Measurements from ENCODE around the gene GPBP1.
"Not testable (repeated sequence)": the region's sequence is repeated elsewhere in the genome, so short reads cannot be mapped to it uniquely, and the experiment has no call there.

GPBP1 gene

DNA sequence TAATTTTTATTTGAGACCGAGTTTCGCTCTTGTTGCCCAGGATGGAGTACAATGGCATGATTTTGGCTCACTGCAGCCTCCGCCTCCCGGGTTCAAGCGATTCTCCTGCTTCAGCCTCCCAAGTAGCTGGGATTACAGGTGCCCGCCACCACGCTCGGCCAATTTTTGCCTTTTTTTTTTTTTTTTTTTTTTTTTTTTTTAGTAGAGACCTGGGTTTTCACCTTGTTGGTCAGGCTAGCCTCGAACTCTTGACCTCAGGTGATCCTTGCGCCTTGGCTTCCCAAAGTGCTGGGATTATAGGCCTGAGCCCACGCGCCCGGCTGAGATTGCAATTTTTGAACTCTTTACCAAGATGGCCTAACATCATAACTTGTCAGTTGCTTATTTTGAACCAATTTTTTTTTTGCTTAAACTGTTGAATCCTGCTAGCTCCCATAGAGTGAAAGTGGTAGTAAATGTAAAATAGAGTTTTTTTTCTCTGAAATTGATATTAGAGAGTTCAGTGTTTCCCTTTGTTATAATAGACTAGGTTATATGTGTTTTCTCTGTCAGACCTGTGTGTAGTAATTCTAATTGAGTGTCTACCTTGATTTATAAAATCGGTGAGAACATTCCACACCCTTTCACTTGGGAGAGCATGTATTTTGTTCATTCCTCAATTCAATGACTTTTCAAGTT lies 3.8 kb downstream of the GPBP1 start:
- no peak for DNase-seq

DNA sequence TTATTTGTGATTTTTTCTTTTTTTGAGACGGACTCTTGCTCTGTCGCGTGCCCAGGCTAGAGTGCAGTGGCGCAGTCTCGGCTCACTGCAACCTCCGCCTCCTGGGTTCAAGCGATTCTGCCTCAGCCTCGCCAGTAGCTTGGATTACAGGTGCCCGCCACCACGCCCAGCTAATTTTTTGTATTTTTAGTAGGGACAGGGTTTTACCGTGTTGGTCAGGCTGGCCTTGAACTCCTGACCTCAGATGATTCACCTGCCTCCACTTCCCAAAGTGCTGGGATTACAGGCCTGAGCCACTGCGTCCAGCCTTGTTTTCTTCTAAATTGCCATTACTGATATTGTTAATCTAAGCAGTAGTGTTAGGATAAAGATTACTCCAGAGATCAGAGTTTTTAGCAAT lies 4.4 kb downstream of the GPBP1 start:
- DNase-seq, result not testable (repeated sequence)

DNA sequence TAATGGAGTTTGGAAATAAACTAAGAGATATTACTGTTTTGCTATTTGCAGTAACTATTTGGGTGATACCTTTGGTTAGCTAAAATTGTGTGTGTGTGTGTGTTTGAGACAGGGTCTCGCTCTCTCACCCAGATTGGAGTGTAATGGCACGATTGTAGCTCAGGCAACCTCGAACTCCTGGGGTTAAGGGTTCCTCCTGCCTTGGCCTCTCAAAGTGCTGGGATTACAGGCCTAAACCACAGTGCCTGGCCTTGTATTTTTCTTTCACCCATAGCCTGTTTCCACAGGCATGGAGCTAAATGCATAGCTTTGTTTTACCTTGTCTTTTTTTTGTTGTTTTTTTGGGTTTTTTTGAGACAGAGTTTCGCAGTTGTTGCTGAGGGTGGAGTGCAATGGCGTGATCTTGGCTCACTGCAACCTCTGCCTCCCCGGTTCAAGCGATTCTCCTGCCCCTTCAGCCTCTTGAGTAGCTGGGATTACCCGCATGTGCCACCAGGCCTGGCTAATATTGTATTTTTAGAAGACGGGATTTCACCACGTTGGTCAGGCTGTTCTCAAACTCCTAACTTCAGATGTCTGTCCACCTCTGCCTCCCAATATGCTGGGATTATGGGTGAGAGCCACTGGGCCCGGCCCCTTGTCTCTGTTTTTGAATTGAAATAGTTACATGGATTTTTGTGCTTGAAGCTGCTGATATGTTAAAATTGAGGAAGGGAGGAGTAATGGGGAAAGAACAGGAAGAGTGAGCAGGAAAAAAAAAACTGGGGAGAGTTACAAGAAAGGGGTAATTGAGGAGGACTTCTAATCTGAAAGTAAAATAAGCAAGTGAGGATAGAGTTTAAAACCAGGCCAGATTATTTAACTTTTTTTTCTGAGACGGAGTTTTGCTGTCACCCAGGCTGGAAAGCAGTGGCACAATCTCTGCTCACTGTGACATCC lies 5.7 kb downstream of the GPBP1 start:
- no peak for DNase-seq

- no peak for DNase-seq
Observed at GRCh38 chr5:57181154-57181553, 7.3 kb downstream of the GPBP1 start.

DNA sequence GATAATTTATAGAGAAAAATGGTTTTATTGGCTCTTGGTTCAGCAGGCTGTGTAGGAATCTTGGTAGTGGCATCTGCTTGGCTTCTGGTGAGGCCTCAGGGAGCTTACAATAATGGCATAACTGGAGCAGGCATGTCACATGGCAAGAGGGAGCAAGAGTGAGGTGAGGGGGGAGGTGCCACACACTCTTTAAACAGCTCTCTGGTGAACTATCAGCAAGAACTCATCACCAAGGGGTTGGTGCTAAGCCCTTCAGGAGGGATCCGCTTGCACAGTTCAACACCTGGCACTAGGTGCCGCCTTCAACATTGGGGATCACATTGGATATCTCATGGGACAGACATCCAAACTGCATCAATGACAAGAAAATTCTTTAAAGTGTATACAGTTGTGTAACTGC lies 10.5 kb downstream of the GPBP1 start:
- no peak for DNase-seq

- no peak for DNase-seq
Observed at GRCh38 chr5:57185313-57185712, 11.5 kb downstream of the GPBP1 start.

DNA sequence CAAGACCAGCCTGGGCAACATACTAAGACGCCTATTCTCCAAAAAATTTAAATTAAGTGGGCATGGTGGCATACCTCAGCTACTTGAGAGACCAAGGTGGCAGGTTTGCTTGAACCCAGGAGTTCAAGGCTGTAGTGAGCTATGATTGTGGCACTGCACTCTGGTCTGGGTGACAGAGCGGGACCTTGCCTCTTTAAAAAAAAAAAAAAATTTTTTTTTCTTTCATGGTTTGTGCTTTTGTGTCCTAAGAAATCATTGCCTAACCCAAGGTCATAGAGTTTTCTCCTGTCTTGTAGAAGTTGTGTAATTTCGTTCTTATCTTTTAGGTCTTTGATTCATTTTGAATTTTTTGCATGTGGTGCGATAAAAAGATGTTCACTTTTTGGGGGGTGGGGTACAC lies 12.3 kb downstream of the GPBP1 start:
- no peak for DNase-seq

DNA sequence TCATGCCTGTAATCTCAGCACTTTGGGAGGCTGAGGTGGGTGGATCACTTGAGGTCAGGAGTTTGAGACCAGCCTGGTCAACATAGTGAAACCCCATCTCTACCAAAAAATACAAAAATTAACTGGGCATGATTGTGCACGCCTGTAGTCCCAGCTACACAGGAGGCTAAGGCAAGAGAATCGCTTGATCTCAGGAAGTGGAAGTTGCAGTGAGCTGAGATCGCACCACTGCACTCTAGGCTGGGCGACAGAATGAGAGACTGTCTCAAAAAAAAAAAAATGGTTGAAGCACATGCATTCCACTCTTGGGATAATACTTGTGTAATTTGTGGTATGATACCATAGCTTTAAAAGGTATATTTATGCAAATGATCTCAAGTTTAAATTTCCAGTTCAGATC lies 14.1 kb downstream of the GPBP1 start:
- DNase-seq, result not testable (repeated sequence)

DNA sequence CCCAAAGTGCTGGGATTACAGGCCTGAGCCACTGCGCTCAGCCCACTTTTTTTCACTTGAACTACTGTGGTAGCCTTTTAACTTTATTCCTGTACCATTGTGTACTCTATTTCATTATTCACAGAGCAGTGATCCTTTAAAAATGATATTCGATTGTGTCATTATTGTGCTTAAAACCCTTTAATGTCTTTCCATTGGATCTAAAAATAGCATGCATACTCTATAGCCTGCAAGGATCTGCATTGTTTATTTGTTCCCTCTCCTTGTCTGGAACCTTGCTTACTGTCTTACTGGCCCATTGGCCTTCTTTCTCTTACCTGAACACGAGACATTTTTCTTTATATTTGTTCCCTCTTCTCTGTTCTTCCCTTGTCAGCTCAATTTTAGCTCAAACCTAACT lies 15.7 kb downstream of the GPBP1 start:
- no peak for DNase-seq

DNA sequence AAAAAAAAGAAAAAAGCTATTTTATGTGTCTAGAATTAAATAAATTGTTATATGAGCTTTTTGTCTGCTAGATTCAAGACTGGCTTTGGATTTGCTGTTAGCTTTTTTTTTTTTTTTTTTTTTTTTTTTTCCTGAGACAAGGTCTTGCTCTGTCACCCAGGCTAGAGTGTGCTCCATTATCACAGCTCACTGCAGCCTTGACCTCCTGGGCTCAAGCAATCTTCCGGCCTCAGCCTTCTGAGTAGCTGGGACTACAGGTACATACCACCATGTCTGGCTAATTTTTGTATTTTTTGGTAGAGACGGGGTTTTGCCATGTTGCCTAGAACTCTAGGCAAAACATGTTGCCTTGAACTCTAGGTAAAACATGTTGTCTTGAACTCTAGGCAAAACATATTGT lies 16.7 kb downstream of the GPBP1 start:
- DNase-seq, result no peak

DNA sequence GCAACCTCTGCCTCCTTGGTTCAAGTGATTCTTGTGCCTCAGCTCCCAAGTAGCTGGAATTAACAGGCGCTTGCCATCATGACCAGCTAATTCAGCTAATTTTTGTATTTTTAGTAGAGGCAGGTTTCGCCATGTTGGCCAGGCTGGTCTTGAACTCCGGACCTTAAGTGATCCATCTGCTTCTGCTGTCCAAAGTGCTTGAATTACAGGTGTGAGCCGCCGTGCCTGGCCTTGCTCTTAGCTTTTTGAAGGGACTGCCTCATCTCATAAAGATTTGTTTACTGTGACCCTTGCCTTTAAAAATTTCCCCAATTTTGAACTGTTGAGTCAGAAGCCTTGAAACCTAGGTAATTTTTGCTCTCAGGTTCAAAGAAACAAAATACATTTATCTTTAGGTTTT lies 17.3 kb downstream of the GPBP1 start:
- DNase-seq, result no peak

GRCh38 chr5:57191986-57192385 lies 18.1 kb downstream of the GPBP1 start:
- DNase-seq, result no peak

- DNase-seq, result not testable (repeated sequence)
Observed at GRCh38 chr5:57192832-57193231, 19.0 kb downstream of the GPBP1 start.

DNA sequence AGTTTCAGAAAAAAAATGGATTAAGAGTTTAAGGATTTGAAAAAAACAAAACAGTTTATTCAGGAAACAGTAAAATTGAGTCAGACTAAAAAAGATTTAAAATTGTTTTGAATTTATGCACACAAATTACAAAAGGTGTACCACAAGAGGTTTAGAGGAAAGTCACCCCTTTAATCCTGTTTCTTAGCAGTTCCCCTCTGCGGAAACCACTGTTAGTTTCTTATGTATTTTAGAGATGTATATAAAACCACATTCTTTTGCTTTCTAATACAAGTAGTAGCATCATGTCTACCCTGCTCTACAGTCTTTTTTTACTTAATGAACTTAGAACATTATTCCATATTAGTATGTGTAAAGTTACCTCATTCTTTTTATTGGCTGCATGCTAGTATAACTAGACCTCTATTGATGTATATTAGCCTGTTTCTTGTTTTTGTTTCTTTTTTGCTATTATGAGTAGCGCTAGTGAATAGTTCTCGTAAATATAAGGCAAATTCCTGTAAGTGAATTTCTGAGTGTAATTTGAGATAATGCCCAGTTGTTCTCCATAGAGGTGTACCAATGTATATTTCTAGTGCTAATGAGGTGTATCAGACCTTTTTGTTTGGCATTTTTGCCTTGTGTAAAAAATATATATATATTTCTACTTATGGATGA lies 20.0 kb downstream of the GPBP1 start:
- DNase-seq, result no peak

DNA sequence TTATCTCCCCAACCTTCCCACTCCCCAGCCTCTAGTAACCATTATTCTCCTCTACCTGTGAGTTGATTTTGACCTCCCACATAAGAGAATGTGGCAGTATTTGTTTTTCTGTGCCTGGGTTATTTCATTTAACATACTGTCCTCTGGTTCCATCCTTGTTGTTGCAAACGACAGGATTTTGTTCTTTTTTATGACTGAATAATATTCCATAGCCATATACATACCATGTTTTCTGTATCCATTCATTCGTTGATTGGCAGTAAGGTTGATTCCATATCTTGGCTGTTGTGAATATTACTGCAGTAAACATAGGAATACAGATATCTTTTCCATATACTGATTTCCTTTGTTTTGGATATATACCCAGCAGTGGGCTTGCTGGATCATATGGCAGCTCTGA lies 20.8 kb downstream of the GPBP1 start:
- no peak for DNase-seq

GRCh38 chr5:57195060-57195459 lies 21.2 kb downstream of the GPBP1 start:
- DNase-seq, result no peak

- DNase-seq, result no peak
Observed at GRCh38 chr5:57199866-57200265, 26.0 kb downstream of the GPBP1 start.

DNA sequence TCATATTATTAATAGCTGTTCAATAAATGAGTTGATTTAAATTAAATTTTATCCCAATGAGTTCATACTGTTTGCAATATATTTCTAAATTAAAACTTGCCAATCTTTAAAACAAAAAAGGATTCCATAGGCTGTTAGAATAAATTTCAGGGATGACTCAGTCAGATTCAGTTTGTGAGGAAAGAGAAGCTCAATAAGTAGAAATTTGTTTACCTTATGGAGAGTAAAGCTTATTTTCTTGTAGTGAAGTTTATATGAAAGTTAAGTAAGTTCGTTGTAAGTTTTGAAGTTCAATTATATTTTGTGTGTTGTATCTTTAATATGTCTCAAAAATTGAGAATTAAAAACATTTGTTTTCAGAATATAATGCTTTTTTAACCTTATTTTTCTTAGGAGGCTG lies 29.0 kb downstream of the GPBP1 start:
- no peak for DNase-seq

DNA sequence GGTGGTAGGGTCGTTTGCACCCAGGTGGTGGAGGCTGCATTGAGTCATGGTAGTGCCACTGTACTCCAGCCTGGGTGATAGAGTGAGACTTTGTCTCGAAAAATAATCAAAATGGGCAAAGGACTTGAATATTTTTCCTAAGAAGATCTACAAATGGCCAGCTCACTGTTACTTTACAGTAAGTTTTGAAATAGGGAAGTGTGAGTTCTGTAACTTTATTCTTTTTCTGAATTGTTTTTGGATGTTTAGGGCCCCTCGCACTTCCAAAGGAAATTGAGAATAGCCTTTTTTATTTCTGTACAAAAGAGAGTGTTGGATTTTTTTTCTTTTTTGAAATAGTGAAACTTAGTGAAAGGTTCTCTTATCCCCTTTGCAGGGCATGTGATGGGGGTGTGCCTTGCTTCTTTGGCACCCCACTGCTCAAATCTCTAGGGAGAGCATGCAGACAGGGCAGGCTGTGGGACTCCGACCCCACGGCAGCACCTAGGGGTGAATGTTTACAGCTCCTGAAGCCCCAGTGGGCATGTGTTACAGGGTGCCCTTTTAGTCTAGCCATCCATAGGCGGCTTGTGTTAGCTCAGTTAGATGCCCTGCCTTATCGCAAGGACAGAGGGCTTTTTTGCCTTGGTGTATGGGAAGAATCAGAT lies 33.3 kb downstream of the GPBP1 start:
- no peak for DNase-seq

- DNase-seq, result no peak
Observed at GRCh38 chr5:57207681-57208080, 33.8 kb downstream of the GPBP1 start.

GRCh38 chr5:57209316-57210040 lies 35.6 kb downstream of the GPBP1 start:
- no peak for DNase-seq

- no peak for DNase-seq
Observed at GRCh38 chr5:57210633-57211032, 36.8 kb downstream of the GPBP1 start.

DNA sequence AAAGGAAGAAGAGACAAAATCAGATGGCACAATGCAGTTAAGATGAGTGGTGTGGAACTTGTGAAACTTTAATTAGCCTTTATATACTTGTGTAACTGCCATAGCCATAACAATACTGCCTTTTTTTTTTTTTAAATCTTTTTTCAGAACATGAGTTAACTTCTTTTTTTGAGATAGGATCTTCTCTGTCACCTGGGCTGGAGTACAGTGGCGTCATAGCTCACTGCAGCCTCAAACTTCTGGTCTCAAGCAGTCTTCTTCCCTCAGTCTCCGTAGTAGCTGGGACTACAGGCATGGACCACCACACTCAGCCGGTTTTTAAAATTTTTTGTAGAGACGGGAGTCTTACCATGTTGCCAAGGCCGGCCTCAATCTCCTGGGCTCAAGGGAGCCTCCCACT lies 37.2 kb downstream of the GPBP1 start:
- no peak for DNase-seq

Measured in NCI-H2171 (cell line).